Measurements from ENCODE around the gene CLCN6.

Gene CLCN6

GRCh38 chr1:11879311-11880180 is 73.6 kb downstream of the CLCN6 start:
- DNase-seq (ENCODE audit: low spot score), result no peak

- DNase-seq (ENCODE audit: low spot score), result no peak
Observed at GRCh38 chr1:11880181-11880575, 74.2 kb downstream of the CLCN6 start.

GRCh38 chr1:11880911-11881748 is 75.1 kb downstream of the CLCN6 start:
- DNase-seq (ENCODE audit: low spot score), result no peak

- no peak for DNase-seq (ENCODE audit: low spot score)
Observed at GRCh38 chr1:11881749-11882441, 75.9 kb downstream of the CLCN6 start.

- DNase-seq (ENCODE audit: low spot score), result no peak
Observed at GRCh38 chr1:11882814-11883538, 77.0 kb downstream of the CLCN6 start.

GRCh38 chr1:11885916-11886315 is 79.9 kb downstream of the CLCN6 start:
- DNase-seq (ENCODE audit: low spot score), result no peak

- no peak for DNase-seq (ENCODE audit: low spot score)
Observed at GRCh38 chr1:11886986-11887665, 81.1 kb downstream of the CLCN6 start.

GRCh38 chr1:11887666-11888007 is 81.6 kb downstream of the CLCN6 start:
- no peak for DNase-seq (ENCODE audit: low spot score)

- DNase-seq (ENCODE audit: low spot score), result no peak
Observed at GRCh38 chr1:11888206-11888876, 82.3 kb downstream of the CLCN6 start.

GRCh38 chr1:11888877-11889208 is 82.9 kb downstream of the CLCN6 start:
- DNase-seq (ENCODE audit: low spot score), result no peak

GRCh38 chr1:11891433-11892186 is 85.6 kb downstream of the CLCN6 start:
- DNase-seq (ENCODE audit: low spot score), result no peak
